Neural cell (in vitro differentiated cells): Measurements from ENCODE around the gene SLC2A5. TPM values are rescaled to one million over a fixed set of nuclear protein-coding genes. Genes with fewer than 3 reads are reported as not detected.

Source experiments
- H2AFZ ChIP-seq: fragments of 200-600, 300-800 bp; sonication (generic), shearing (Covaris generic); 2 replicates; pipeline ENCODE4 v1.6.0; 2014; ENCODE audit warnings: low read depth, mild to moderate bottlenecking, antibody characterized with exemption, low read length, moderate library complexity
- H3F3A ChIP-seq: fragments of 200-600 bp; shearing (Covaris generic); 2 replicates; pipeline ENCODE4 v1.6.1; 2016; ENCODE audit warnings: mild to moderate bottlenecking, moderate library complexity, mixed read lengths, antibody characterized with exemption, low read length; ENCODE audit not compliant: insufficient read depth, poor library complexity, severe bottlenecking
- H3K27ac ChIP-seq: fragments of 200-600, 300-800 bp; sonication (generic), shearing (Covaris generic); 2 replicates; pipeline ENCODE4 v1.5.1; 2014; ENCODE audit warnings: mild to moderate bottlenecking, low read length, moderate library complexity
- H3K27me3 ChIP-seq: fragments of 300-800, 200-600 bp; sonication (generic), shearing (Covaris generic); 2 replicates; pipeline ENCODE4 v1.6.0; 2014; ENCODE audit warnings: mild to moderate bottlenecking, low read depth, low read length, moderate library complexity; ENCODE audit not compliant: insufficient read depth
- H3K36me3 ChIP-seq: fragments of 300-800, 200-600 bp; sonication (generic), shearing (Covaris generic); 2 replicates; pipeline ENCODE4 v1.5.1; 2014; ENCODE audit warnings: mild to moderate bottlenecking, antibody characterized with exemption, low read length, moderate library complexity; ENCODE audit not compliant: insufficient read depth
- H3K4me2 ChIP-seq: fragments of 300-800, 200-600 bp; sonication (generic), shearing (Covaris generic); 2 replicates; pipeline ENCODE4 v1.6.0; 2014; ENCODE audit warnings: mild to moderate bottlenecking, low read length
- H3K4me3 ChIP-seq: fragments of 300-800, 200-600 bp; sonication (generic), shearing (Covaris generic); 2 replicates; pipeline ENCODE4 v1.5.1; 2014; ENCODE audit warnings: mild to moderate bottlenecking, low read length, moderate library complexity
- H3K79me2 ChIP-seq: fragments of 200-600 bp; shearing (Covaris generic); replicated peaks from 2 replicates; pipeline ENCODE4 v1.6.0; 2014; ENCODE audit warnings: mild to moderate bottlenecking, low read length, moderate library complexity; ENCODE audit not compliant: insufficient read depth
- H3K9ac ChIP-seq: fragments of 300-800, 200-600 bp; sonication (generic), shearing (Covaris generic); 2 replicates; pipeline ENCODE4 v1.6.1; 2016; ENCODE audit warnings: mild to moderate bottlenecking, low read length, mixed read lengths
- H3K9me2 ChIP-seq: fragments of 200-600 bp; shearing (Covaris generic); 2 replicates; pipeline ENCODE4 v1.6.1; 2016; ENCODE audit warnings: mild to moderate bottlenecking, low read length, mixed read lengths; ENCODE audit not compliant: insufficient read depth
- H3K9me3 ChIP-seq: fragments of 200-600, 300-800 bp; sonication (generic), shearing (Covaris generic); 2 replicates; pipeline ENCODE4 v1.6.1; 2016; ENCODE audit warnings: mild to moderate bottlenecking, mixed run types, low read length, moderate library complexity, mixed read lengths
- H4K20me1 ChIP-seq: fragments of 200-600 bp; shearing (Covaris generic); 2 replicates; pipeline ENCODE4 v1.6.1; 2016; ENCODE audit warnings: mild to moderate bottlenecking, mixed run types; ENCODE audit not compliant: insufficient read depth
- EP300 ChIP-seq: fragments of 450-650 bp; conservative IDR thresholded peaks from 2 replicates; pipeline ENCODE4 v1.6.1; 2014; ENCODE audit warnings: antibody characterized with exemption, mild to moderate bottlenecking, moderate library complexity; ENCODE audit not compliant: poor library complexity, severe bottlenecking
- EZH2 ChIP-seq: fragments of 200-600, 300-800 bp; shearing (Covaris generic), sonication (generic); IDR thresholded peaks from 2 replicates; pipeline ENCODE4 v1.6.1; 2014; ENCODE audit warnings: antibody characterized with exemption, low read length, borderline replicate concordance, mild to moderate bottlenecking; ENCODE audit not compliant: insufficient read depth, poor library complexity, severe bottlenecking
- MXI1 ChIP-seq: fragments of 450-650 bp; conservative IDR thresholded peaks from 2 replicates; pipeline ENCODE4 v1.6.1; 2014; ENCODE audit warnings: antibody characterized with exemption, mild to moderate bottlenecking; ENCODE audit not compliant: poor library complexity, severe bottlenecking
- POLR2AphosphoS5 ChIP-seq: IDR thresholded peaks from 2 replicates; pipeline ENCODE4 v1.6.1; 2012
- RAD21 ChIP-seq: fragments of 450-650 bp; conservative IDR thresholded peaks from 2 replicates; pipeline ENCODE4 v1.6.1; 2014; ENCODE audit warnings: antibody characterized with exemption, mild to moderate bottlenecking, moderate library complexity
- SMC3 ChIP-seq: fragments of 450-650 bp; conservative IDR thresholded peaks from 2 replicates; pipeline ENCODE4 v1.6.1; 2014; ENCODE audit warnings: antibody characterized with exemption, mild to moderate bottlenecking, moderate library complexity; ENCODE audit not compliant: poor library complexity
- TAF1 ChIP-seq: IDR thresholded peaks from 2 replicates; pipeline ENCODE4 v1.6.1; 2012; ENCODE audit warnings: low read depth
- polyA plus RNA-seq: library from polyadenylated mRNA; depleted of rRNA; stranded (reverse); fragments of >200 nt; gene quantifications from 2 replicates; pipeline ENCODE4 v1.2.3, GENCODE V29; 2014
- TF ChIP-seq, protein P1 (sequence below): IDR thresholded peaks from 2 replicates; pipeline ENCODE4 v1.6.1; 2012; ENCODE audit warnings: borderline replicate concordance
- TF ChIP-seq, protein P2 (sequence below): fragments of 450-650 bp; IDR thresholded peaks from 2 replicates; pipeline ENCODE4 v1.5.1; 2014; ENCODE audit warnings: antibody characterized with exemption, mild to moderate bottlenecking, moderate library complexity; ENCODE audit not compliant: poor library complexity, severe bottlenecking

The SLC2A5 gene
- polyA plus RNA-seq, 1 donor from 2014 or later, result not detected

- Histone ChIP-seq H3K27ac (no peak overlapping the region), H4K20me1 (no peaks in the 10 kb centered on the region), H3K9ac (no peak overlapping the region), H3F3A (no peaks in the 10 kb centered on the region), H3K36me3 (no peaks in the 10 kb centered on the region), H3K79me2 (no peaks in the 10 kb centered on the region), H3K4me2 (no peak overlapping the region), H3K9me3 (no peaks in the 10 kb centered on the region), H3K9me2 (no peaks in the 10 kb centered on the region), H3K4me3 (no peak overlapping the region), H3K27me3 (no peaks in the 10 kb centered on the region), H2AFZ (no peak overlapping the region)
- TF ChIP-seq SMC3, result no peak
These were observed 8.0 kb downstream of the SLC2A5 start for GRCh38 chr1:9061252-9061960.

DNA sequence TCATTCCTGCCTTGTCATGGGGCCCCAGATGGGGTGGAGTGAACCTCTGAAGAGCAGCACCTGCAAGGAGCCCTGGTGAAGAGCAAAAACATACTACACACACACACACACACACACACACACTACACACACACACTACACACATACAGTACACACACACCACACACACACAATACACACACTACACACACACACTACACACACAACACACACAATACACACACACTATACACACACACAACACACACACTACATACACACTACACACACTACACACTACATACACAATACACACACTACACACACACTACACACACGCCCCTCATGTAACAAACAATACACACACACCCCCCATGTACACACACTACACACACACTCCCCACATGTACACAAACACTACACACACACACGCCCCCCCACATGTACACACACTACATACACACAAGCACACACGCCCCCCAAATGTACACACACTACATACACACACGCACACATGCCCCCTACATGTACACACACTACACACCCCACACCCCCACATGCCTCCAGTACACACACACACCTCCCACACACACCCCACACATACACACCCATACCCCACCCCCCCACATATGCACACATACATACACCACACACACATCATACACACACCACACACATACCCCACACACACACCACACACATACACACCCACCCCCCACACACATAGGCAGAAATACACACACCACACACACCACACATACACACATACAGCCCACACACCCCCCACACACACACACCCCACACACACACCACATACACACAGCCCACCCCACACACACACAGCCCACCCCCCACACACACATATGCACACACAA, 9.3 kb downstream of the SLC2A5 start:
- Histone ChIP-seq H3K79me2 (no peaks in the 10 kb centered on the region), H3K9me2 (no peaks in the 10 kb centered on the region), H3F3A (no peaks in the 10 kb centered on the region), H3K9me3 (no peaks in the 10 kb centered on the region), H2AFZ (no peak overlapping the region), H3K27ac (no peak overlapping the region), H3K4me3 (no peak overlapping the region), H3K36me3 (no peaks in the 10 kb centered on the region), H3K9ac (no peak overlapping the region), H3K27me3 (no peaks in the 10 kb centered on the region), H3K4me2 (no peak overlapping the region), H4K20me1 (no peaks in the 10 kb centered on the region)
- TF ChIP-seq, protein P1, sequence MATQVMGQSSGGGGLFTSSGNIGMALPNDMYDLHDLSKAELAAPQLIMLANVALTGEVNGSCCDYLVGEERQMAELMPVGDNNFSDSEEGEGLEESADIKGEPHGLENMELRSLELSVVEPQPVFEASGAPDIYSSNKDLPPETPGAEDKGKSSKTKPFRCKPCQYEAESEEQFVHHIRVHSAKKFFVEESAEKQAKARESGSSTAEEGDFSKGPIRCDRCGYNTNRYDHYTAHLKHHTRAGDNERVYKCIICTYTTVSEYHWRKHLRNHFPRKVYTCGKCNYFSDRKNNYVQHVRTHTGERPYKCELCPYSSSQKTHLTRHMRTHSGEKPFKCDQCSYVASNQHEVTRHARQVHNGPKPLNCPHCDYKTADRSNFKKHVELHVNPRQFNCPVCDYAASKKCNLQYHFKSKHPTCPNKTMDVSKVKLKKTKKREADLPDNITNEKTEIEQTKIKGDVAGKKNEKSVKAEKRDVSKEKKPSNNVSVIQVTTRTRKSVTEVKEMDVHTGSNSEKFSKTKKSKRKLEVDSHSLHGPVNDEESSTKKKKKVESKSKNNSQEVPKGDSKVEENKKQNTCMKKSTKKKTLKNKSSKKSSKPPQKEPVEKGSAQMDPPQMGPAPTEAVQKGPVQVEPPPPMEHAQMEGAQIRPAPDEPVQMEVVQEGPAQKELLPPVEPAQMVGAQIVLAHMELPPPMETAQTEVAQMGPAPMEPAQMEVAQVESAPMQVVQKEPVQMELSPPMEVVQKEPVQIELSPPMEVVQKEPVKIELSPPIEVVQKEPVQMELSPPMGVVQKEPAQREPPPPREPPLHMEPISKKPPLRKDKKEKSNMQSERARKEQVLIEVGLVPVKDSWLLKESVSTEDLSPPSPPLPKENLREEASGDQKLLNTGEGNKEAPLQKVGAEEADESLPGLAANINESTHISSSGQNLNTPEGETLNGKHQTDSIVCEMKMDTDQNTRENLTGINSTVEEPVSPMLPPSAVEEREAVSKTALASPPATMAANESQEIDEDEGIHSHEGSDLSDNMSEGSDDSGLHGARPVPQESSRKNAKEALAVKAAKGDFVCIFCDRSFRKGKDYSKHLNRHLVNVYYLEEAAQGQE, result no peak
- TF ChIP-seq, protein P2, sequence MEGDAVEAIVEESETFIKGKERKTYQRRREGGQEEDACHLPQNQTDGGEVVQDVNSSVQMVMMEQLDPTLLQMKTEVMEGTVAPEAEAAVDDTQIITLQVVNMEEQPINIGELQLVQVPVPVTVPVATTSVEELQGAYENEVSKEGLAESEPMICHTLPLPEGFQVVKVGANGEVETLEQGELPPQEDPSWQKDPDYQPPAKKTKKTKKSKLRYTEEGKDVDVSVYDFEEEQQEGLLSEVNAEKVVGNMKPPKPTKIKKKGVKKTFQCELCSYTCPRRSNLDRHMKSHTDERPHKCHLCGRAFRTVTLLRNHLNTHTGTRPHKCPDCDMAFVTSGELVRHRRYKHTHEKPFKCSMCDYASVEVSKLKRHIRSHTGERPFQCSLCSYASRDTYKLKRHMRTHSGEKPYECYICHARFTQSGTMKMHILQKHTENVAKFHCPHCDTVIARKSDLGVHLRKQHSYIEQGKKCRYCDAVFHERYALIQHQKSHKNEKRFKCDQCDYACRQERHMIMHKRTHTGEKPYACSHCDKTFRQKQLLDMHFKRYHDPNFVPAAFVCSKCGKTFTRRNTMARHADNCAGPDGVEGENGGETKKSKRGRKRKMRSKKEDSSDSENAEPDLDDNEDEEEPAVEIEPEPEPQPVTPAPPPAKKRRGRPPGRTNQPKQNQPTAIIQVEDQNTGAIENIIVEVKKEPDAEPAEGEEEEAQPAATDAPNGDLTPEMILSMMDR, result no peak
- TF ChIP-seq EP300 (no peak), SMC3 (no peak), RAD21 (no peak), POLR2AphosphoS5 (no peak), EZH2 (no peak), MXI1 (no peak), TAF1 (no peak)
